DOHH2 (cell line): Measurements from ENCODE around the gene ALDH3B1.

ENCODE experiments used
- CTCF ChIP-seq: fragments of 200-600 bp; sonication (generic); IDR thresholded peaks from one replicate; pipeline ENCODE4 v1.5.1; 2014; ENCODE audit warnings: antibody characterized with exemption, mild to moderate bottlenecking, low read depth, low read length; ENCODE audit not compliant: poor library complexity, severe bottlenecking
- EZH2phosphoT487 ChIP-seq: fragments of 200-600 bp; sonication (generic); IDR thresholded peaks from 2 replicates; pipeline ENCODE4 v1.6.1; 2017; ENCODE audit warnings: borderline replicate concordance, mild to moderate bottlenecking, antibody characterized with exemption, low read length, moderate library complexity, mixed read lengths

GRCh38 chr11:68012843-68013610 is 2.9 kb downstream of the ALDH3B1 start:
- TF ChIP-seq CTCF (no peak), EZH2phosphoT487 (no peak)
